NB4 (cell line): ENCODE results near the gene CTU2.

Experiments
- MYC ChIP-seq: IDR thresholded peaks from 2 replicates; pipeline ENCODE4 v1.6.1; 2011; ENCODE audit warnings: low read depth, low read length
- TF ChIP-seq, protein P1 (sequence below): IDR thresholded peaks from one replicate; pipeline ENCODE4 v1.5.1; 2012; ENCODE audit warnings: low read depth, low read length

DNA sequence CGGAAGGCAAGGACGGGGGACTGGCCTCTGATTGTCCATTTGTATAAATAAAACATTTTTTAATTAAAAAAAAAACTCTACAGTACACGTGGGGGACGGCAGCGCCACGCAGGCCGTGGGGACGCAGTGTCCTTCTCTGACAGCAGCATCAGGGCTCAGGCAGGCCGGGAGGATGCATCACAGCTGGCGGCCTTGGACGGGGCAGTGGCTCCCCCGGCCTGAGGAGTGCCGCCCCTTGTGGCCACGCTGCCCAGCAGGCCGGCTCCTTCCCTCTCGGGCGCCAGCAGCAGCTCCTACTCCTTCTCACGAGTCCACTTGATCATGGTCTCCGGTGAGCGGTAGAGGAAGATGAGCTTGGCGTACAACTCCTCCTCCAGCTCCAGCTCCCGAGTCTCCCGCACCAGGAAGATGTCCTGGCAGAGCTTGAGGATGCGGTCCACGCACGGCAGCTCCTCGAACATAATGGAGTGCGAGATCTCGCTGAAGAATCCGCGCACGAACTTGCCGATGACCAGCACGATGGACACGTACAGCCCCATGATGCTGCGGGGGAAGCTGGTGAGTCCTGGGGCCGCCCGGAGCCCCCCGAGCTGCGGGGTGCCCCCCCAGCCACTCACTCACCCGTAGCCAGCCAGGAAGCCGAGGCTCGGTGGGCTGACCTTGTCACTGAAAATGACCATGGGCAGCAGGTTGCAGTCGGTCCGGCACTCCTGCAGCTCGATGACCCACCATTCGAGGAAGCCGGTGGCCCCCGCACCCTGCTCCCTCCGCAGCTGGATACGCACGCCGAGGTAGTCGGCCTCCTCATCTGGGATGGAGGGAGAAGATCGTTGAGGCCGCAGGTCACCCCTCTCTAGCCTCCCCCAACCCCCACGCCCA lies 9.2 kb downstream of the CTU2 start:
- TF ChIP-seq, protein P1, sequence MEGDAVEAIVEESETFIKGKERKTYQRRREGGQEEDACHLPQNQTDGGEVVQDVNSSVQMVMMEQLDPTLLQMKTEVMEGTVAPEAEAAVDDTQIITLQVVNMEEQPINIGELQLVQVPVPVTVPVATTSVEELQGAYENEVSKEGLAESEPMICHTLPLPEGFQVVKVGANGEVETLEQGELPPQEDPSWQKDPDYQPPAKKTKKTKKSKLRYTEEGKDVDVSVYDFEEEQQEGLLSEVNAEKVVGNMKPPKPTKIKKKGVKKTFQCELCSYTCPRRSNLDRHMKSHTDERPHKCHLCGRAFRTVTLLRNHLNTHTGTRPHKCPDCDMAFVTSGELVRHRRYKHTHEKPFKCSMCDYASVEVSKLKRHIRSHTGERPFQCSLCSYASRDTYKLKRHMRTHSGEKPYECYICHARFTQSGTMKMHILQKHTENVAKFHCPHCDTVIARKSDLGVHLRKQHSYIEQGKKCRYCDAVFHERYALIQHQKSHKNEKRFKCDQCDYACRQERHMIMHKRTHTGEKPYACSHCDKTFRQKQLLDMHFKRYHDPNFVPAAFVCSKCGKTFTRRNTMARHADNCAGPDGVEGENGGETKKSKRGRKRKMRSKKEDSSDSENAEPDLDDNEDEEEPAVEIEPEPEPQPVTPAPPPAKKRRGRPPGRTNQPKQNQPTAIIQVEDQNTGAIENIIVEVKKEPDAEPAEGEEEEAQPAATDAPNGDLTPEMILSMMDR = no peak
- TF ChIP-seq MYC = no peak
